K562 (cell line): ENCODE measurements around the gene DNER. TPM values are rescaled to one million over a fixed set of nuclear protein-coding genes. Genes with fewer than 3 reads are reported as not detected.

Source experiments
- ATAC-seq: fragments of 200-7000 bp; cut with Tn5 transposase; 3 replicates; pipeline ENCODE4 v1.9.1; 2020; ENCODE audit warnings: moderate library complexity
- BruUV-seq: library from RNA; stranded (reverse); fragments of 400-500 nt; replicated peaks from 2 replicates; lab custom pipeline; 2021; lab: Mats Ljungman, UMichigan
- CTCF ChIA-PET: fragments of 300-600 bp; formaldehyde crosslinking; extraction: SDS; loops from one replicate; lab custom pipeline; 2021; ENCODE audit warnings: low intra/inter-chr PET ratio; lab: Yijun Ruan, JAX
- POLR2A ChIA-PET: fragments of 300-600, 350-650 bp; sonication (Branson Sonifier 250); formaldehyde crosslinking; extraction: SDS; loops from one replicate; lab custom pipeline; 2021; ENCODE audit warnings: antibody characterized with exemption, inconsistent platforms; lab: Yijun Ruan, JAX
- DNase-seq, 4 experiments: peaks; one replicate each; pipeline versions ENCODE4 v3.0.0 to v3.0.0-alpha.2; 2011 to 2018; ENCODE audit warnings: low spot score in 3 of 4, mixed read lengths in 3 of 4; ENCODE audit errors: extremely low read depth in 1 of 4
- FAIRE-seq: peaks from 2 replicates; lab custom pipeline; 2011; peaks lifted over from hg19 to GRCh38; lab: Jason Lieb, UNC
- H2AFZ ChIP-seq: 2 replicates; pipeline ENCODE4 v1.6.0; 2011; ENCODE audit warnings: low read depth, low read length, control low read depth, inconsistent platforms
- H3K27ac ChIP-seq: fragments of 200-600 bp; 3 replicates; pipeline ENCODE4 v1.8.0; 2011; ENCODE audit warnings: low read depth, mild to moderate bottlenecking, control low read depth, inconsistent platforms, low read length, moderate library complexity, mixed read lengths; ENCODE audit errors: extremely low read depth
- H3K27me3 ChIP-seq, 2 experiments: fragments of 300-600 bp in 1 of 2; 2 replicates in 1 of 2; 3 replicates in 1 of 2; pipeline versions ENCODE4 v1.6.0 to v1.8.0; 2011; ENCODE audit warnings: inconsistent platforms in 2 of 2, low read length in 2 of 2, mild to moderate bottlenecking in 1 of 2, mixed read lengths in 1 of 2, moderate library complexity in 1 of 2; ENCODE audit not compliant: control insufficient read depth in 2 of 2, insufficient read depth in 2 of 2
- H3K36me3 ChIP-seq: fragments of 300-600 bp; 3 replicates; pipeline ENCODE4 v1.8.0; 2011; ENCODE audit warnings: mild to moderate bottlenecking, low read length, inconsistent platforms; ENCODE audit not compliant: control insufficient read depth, insufficient read depth
- H3K4me1 ChIP-seq, 2 experiments: fragments of 200-600 bp in 1 of 2; replicated peaks in 1 of 2; 2 replicates in 1 of 2; 3 replicates in 1 of 2; pipeline versions ENCODE4 v1.5.1 to v1.8.0; 2011; ENCODE audit warnings: inconsistent platforms in 2 of 2, low read length in 2 of 2, mild to moderate bottlenecking in 1 of 2, mixed read lengths in 1 of 2, moderate library complexity in 1 of 2; ENCODE audit not compliant: control insufficient read depth in 2 of 2, insufficient read depth in 2 of 2
- H3K4me2 ChIP-seq: 2 replicates; pipeline ENCODE4 v1.6.1; 2011; ENCODE audit warnings: low read length, control low read depth, inconsistent platforms, mixed read lengths; ENCODE audit not compliant: insufficient read depth
- H3K4me3 ChIP-seq: fragments of 200-600 bp; sonication (generic), shearing (Covaris generic); 2 replicates; pipeline ENCODE4 v1.5.1; 2016; ENCODE audit warnings: control low read depth, inconsistent platforms
- H3K79me2 ChIP-seq: fragments of 200-600 bp; 3 replicates; pipeline ENCODE4 v1.8.0; 2011; ENCODE audit warnings: low read length, inconsistent platforms; ENCODE audit not compliant: control insufficient read depth, insufficient read depth
- H3K9ac ChIP-seq, 2 experiments: 2 replicates each; pipeline versions ENCODE4 v1.6.0 to v1.6.1; 2011; ENCODE audit warnings: low read depth in 2 of 2, low read length in 2 of 2, control low read depth in 1 of 2, inconsistent platforms in 1 of 2, mild to moderate bottlenecking in 1 of 2, mixed read lengths in 1 of 2; ENCODE audit not compliant: insufficient read depth in 1 of 2
- H3K9me1 ChIP-seq: one replicate; pipeline ENCODE4 v1.6.0; 2011; ENCODE audit warnings: inconsistent platforms, mild to moderate bottlenecking, low read length, moderate library complexity; ENCODE audit not compliant: control insufficient read depth, insufficient read depth
- H3K9me3 ChIP-seq: replicated peaks from 2 replicates; pipeline ENCODE4 v1.5.1; 2011; ENCODE audit warnings: low read depth, low read length, inconsistent platforms; ENCODE audit not compliant: control insufficient read depth, insufficient read depth
- H4K20me1 ChIP-seq: replicated peaks from 2 replicates; pipeline ENCODE4 v1.6.1; 2011; ENCODE audit warnings: low read length, inconsistent platforms, mixed read lengths; ENCODE audit not compliant: control insufficient read depth, insufficient read depth
- BMI1 ChIP-seq: fragments of 150-350 bp; IDR thresholded peaks from 2 replicates; pipeline ENCODE4 v1.6.1; 2014; ENCODE audit warnings: low read length
- DIDO1 ChIP-seq: fragments of 450-650 bp; IDR thresholded peaks from 2 replicates; pipeline ENCODE4 v1.6.1; 2016; ENCODE audit warnings: low read depth, missing biosample characterization, missing genetic modification characterization
- HDAC1 ChIP-seq, 2 experiments: fragments of 450-650 bp; IDR thresholded peaks; 2 replicates each; pipeline ENCODE4 v1.6.1; 2016 to 2017; ENCODE audit warnings: inconsistent platforms in 1 of 2, mild to moderate bottlenecking in 1 of 2, moderate library complexity in 1 of 2
- NFE2L1 ChIP-seq: fragments of 450-650 bp; IDR thresholded peaks from 2 replicates; pipeline ENCODE4 v1.6.1; 2016; ENCODE audit warnings: missing genetic modification characterization, low read depth, mild to moderate bottlenecking, missing compliant biosample characterization, moderate library complexity, borderline replicate concordance
- PATZ1 ChIP-seq: fragments of 250-450 bp; sonication (Bioruptor Pico); IDR thresholded peaks from 2 replicates; pipeline ENCODE4 v1.5.0; 2020; ENCODE audit warnings: mild to moderate bottlenecking, borderline replicate concordance
- RFX7 ChIP-seq: fragments of 250-450 bp; sonication (Bioruptor Pico); IDR thresholded peaks from 2 replicates; pipeline ENCODE4 v1.5.1; 2021; ENCODE audit warnings: mild to moderate bottlenecking
- SIRT6 ChIP-seq: IDR thresholded peaks from one replicate; pipeline ENCODE4 v1.6.1; 2012; ENCODE audit warnings: low read depth, mild to moderate bottlenecking, control low read depth, inconsistent platforms, low read length, moderate library complexity
- SRSF9 ChIP-seq: fragments of 200-400 bp; formaldehyde crosslinking; IDR thresholded peaks from 2 replicates; pipeline ENCODE4 v1.6.1; 2017; ENCODE audit warnings: low read depth, low read length, borderline replicate concordance
- TEAD2 ChIP-seq: fragments of 450-650 bp; IDR thresholded peaks from 2 replicates; pipeline ENCODE4 v1.6.1; 2016; ENCODE audit warnings: missing genetic modification characterization, control low read depth, missing compliant biosample characterization
- ZNF239 ChIP-seq: fragments of 250-450 bp; sonication (Bioruptor Pico); IDR thresholded peaks from 2 replicates; pipeline ENCODE4 v1.4.0; 2020; ENCODE audit warnings: mild to moderate bottlenecking
- WGBS: fragments of 100-300 bp; shearing (Covaris generic); methylation state at CpG from one replicate; pipeline ENCODE4 v1.1.6; 2016; ENCODE audit warnings: low coverage, mixed read lengths; ENCODE audit not compliant: insufficient coverage; ENCODE audit errors: missing lambda C conversion rate; 5-methylcytosine and 5-hydroxymethylcytosine counted together
- in situ Hi-C: fragments of 300-500 bp; cut with MboI; formaldehyde crosslinking; loops from 4 replicates; pipeline ENCODE4 v1.15.0; 2018; ENCODE audit warnings: inconsistent platforms, mixed read lengths
- intact Hi-C: fragments of 100-400 bp; cut with micrococcal nuclease; formaldehyde crosslinking; loops from 2 replicates; pipeline ENCODE4 v1.14.2; 2022
- polyA plus RNA-seq, 8 experiments: library from polyadenylated mRNA; depleted of rRNA in 4 of 8; stranded (reverse) in 5 of 8; unstranded in 3 of 8; fragments of >200 nt; fragmentation: Nextera tagmentation in 2 of 8; fragmentation: Illumina TruSeq in 1 of 8; extraction: Ambion mirVana in 2 of 8; extraction: Trizol in 1 of 8; gene quantifications; 2 replicates each; pipeline versions ENCODE4 v1.2.1 to v1.2.3, GENCODE V29; 2011 to 2014; ENCODE audit warnings: inconsistent platforms in 1 of 8, missing spikeins in 1 of 8
- total RNA-seq, 7 experiments: library from RNA; depleted of rRNA in 6 of 7; stranded (reverse); fragments of >200 nt in 6 of 7; fragmentation: Illumina TruSeq in 2 of 7; extraction: Trizol in 2 of 7; gene quantifications; 2 replicates each; pipeline versions ENCODE4 v1.2.1 to v1.2.3, GENCODE V29; 2011 to 2021; ENCODE audit warnings: low replicate concordance in 1 of 7

DNER gene
- total and polyA plus RNA-seq, 9 of the 15 experiments (the other 6 are each of a cell fraction or from before 2014, with no cell fraction given) = not detected

- intact Hi-C loops = no loop called here
- no peaks in the 10 kb centered on the region for H3K4me1 ChIP-seq
- H3K36me3 ChIP-seq = no peaks in the 10 kb centered on the region
- CTCF ChIA-PET = no interaction called here
- no peak overlapping the region for H3K9ac ChIP-seq
- H3K4me3 ChIP-seq = no peak overlapping the region
- no peaks in the 10 kb centered on the region; a peak in 1 of 5 replicates for H3K27me3 ChIP-seq
- H2AFZ ChIP-seq = no peak overlapping the region
- no peak overlapping the region for H3K27ac ChIP-seq
- H3K9me3 ChIP-seq = no peaks in the 10 kb centered on the region
- FAIRE-seq (no peak), DNase-seq (no peak), ATAC-seq (no peak)
- no peak overlapping the region for H3K4me2 ChIP-seq
- TF ChIP-seq NFE2L1 = no peak
- no peak for TF ChIP-seq SIRT6
- TF ChIP-seq HDAC1 (IDR thresholded peaks at IDR 0.05) = no peak
- no peak for TF ChIP-seq RFX7
- no peak for TF ChIP-seq BMI1
- no peak for TF ChIP-seq ZNF239 (CRISPR knock-in tag)
- no peak for TF ChIP-seq DIDO1 (tag)
- TF ChIP-seq SRSF9 = no peak
- TF ChIP-seq TEAD2 (tag) = no peak
- no peak for TF ChIP-seq PATZ1 (CRISPR knock-in tag)
- H3K79me2 ChIP-seq = no peaks in the 10 kb centered on the region
- H4K20me1 ChIP-seq = no peaks in the 10 kb centered on the region
- POLR2A ChIA-PET = no interaction called here
- in situ Hi-C loops = no loop called here
- H3K9me1 ChIP-seq = no peaks in the 10 kb centered on the region
- WGBS = 0% methylated on average over 3 of the region's 3 CpGs
- no TSS peak for BruUV-seq
These were observed 271.2 kb downstream of the DNER start for GRCh38 chr2:229443141-229443540.
